HepG2 (cell line): Measurements from ENCODE around the gene NCDN. TPM values are rescaled to one million over a fixed set of nuclear protein-coding genes. Genes with fewer than 3 reads are reported as not detected.

Experiments used
- ARNTL ChIP-seq: sonication (generic); formaldehyde crosslinking; IDR thresholded peaks from 2 replicates; pipeline ENCODE4 v1.4.0; 2020; ENCODE audit warnings: mild to moderate bottlenecking, missing genetic modification reagents
- CSRNP1 ChIP-seq: sonication (generic); formaldehyde crosslinking; IDR thresholded peaks from 2 replicates; pipeline ENCODE4 v1.8.1; 2023; ENCODE audit warnings: mild to moderate bottlenecking, missing genetic modification reagents
- FOXM1 ChIP-seq: sonication (generic); formaldehyde crosslinking; IDR thresholded peaks from 2 replicates; pipeline ENCODE4 v1.5.0; 2020; ENCODE audit warnings: missing genetic modification reagents
- KDM3A ChIP-seq: IDR thresholded peaks from 2 replicates; pipeline ENCODE4 v1.6.1; 2018; ENCODE audit warnings: low read depth, missing compliant biosample characterization
- NFYB ChIP-seq: sonication (generic); formaldehyde crosslinking; IDR thresholded peaks from 2 replicates; pipeline ENCODE4 v1.4.0; 2020; ENCODE audit warnings: missing genetic modification reagents
- NR0B2 ChIP-seq: sonication (generic); formaldehyde crosslinking; IDR thresholded peaks from 2 replicates; pipeline ENCODE4 v1.4.0; 2020; ENCODE audit warnings: mild to moderate bottlenecking, missing genetic modification reagents
- ONECUT2 ChIP-seq: sonication (generic); formaldehyde crosslinking; IDR thresholded peaks from 2 replicates; pipeline ENCODE4 v1.4.0; 2020; ENCODE audit warnings: missing genetic modification reagents
- SAFB2 ChIP-seq: sonication (generic); formaldehyde crosslinking; IDR thresholded peaks from 2 replicates; pipeline ENCODE4 v1.5.1; 2020; ENCODE audit warnings: missing genetic modification reagents, low read depth, mild to moderate bottlenecking, borderline replicate concordance
- SIX4 ChIP-seq: sonication (generic); formaldehyde crosslinking; IDR thresholded peaks from 2 replicates; pipeline ENCODE4 v1.4.0; 2020; ENCODE audit warnings: missing genetic modification reagents
- SKIL ChIP-seq: sonication (generic); formaldehyde crosslinking; IDR thresholded peaks from 2 replicates; pipeline ENCODE4 v1.8.0; 2022; ENCODE audit warnings: missing genetic modification reagents, mild to moderate bottlenecking, moderate library complexity, borderline replicate concordance
- TBL1XR1 ChIP-seq: fragments of 150-350 bp; IDR thresholded peaks from 2 replicates; pipeline ENCODE4 v1.6.1; 2014; ENCODE audit warnings: borderline replicate concordance, low read length; ENCODE audit not compliant: partially characterized antibody
- USF2 ChIP-seq, 2 experiments: sonication (generic) in 1 of 2; formaldehyde crosslinking in 1 of 2; IDR thresholded peaks; 2 replicates each; pipeline versions ENCODE4 v1.5.1 to v1.6.1; 2011 to 2020; ENCODE audit warnings: borderline replicate concordance in 1 of 2, low read depth in 1 of 2, low read length in 1 of 2, mild to moderate bottlenecking in 1 of 2, missing genetic modification reagents in 1 of 2, moderate library complexity in 1 of 2
- ZNF460 ChIP-seq: sonication (generic); formaldehyde crosslinking; IDR thresholded peaks from 2 replicates; pipeline ENCODE4 v1.5.1; 2020; ENCODE audit warnings: missing genetic modification reagents, mild to moderate bottlenecking, borderline replicate concordance
- ZNF512 ChIP-seq: sonication (generic); formaldehyde crosslinking; IDR thresholded peaks from 2 replicates; pipeline ENCODE4 v1.4.0; 2020; ENCODE audit warnings: mild to moderate bottlenecking, missing genetic modification reagents
- ZNF709 ChIP-seq: sonication (generic); formaldehyde crosslinking; IDR thresholded peaks from 2 replicates; pipeline ENCODE4 v1.5.0; 2020; ENCODE audit warnings: mild to moderate bottlenecking, missing genetic modification reagents
- ZNF800 ChIP-seq: sonication (generic); formaldehyde crosslinking; IDR thresholded peaks from 2 replicates; pipeline ENCODE4 v1.4.0; 2020; ENCODE audit warnings: missing genetic modification reagents
- polyA plus RNA-seq, 8 experiments: library from polyadenylated mRNA; depleted of rRNA in 3 of 8; stranded (reverse) in 7 of 8; unstranded in 1 of 8; fragments of >200 nt; fragmentation: Illumina TruSeq in 4 of 8; extraction: Trizol in 4 of 8; gene quantifications; 2 replicates each; pipeline versions ENCODE4 v1.2.1 to v1.2.3, GENCODE V29; 2011 to 2016; ENCODE audit warnings: low read depth in 4 of 8, missing spikeins in 1 of 8, mixed read lengths in 1 of 8; ENCODE audit not compliant: insufficient read depth in 1 of 8
- total RNA-seq, 5 experiments: library from RNA; depleted of rRNA; stranded (reverse); fragments of >200 nt; fragmentation: Illumina TruSeq; extraction: Trizol; gene quantifications; 2 replicates each; pipeline ENCODE4 v1.2.3, GENCODE V29; 2016; ENCODE audit warnings: low read depth in 1 of 5

The NCDN gene
- total and polyA plus RNA-seq, 2 of the 13 experiments (the other 11 are each of a cell fraction or from before 2014, with no cell fraction given) = 6.6 to 9.3 TPM

- TF ChIP-seq USF2 (IDR thresholded peaks at IDR 0.05; ENCODE audit: low read depth, low read length) (no peak), USF2 (CRISPR knock-in tag; IDR thresholded peaks at IDR 0.05; ENCODE audit: borderline replicate concordance) (no peak), SKIL (CRISPR knock-in tag) (no peak), ARNTL (CRISPR knock-in tag) (no peak), CSRNP1 (CRISPR knock-in tag) (0 out of 2 replicates have a peak, but pooled peaks have one; percentile 13), NR0B2 (CRISPR knock-in tag) (peak; percentile 76; the same call in 1 of the 2 replicates), ZNF800 (CRISPR knock-in tag) (no peak), ZNF709 (CRISPR knock-in tag) (peak; percentile 59; the same call in 1 of the 2 replicates), ZNF512 (peak; percentile 58; the same call in 1 of the 2 replicates), NFYB (CRISPR knock-in tag) (no peak), KDM3A (CRISPR knock-in tag) (0 out of 2 replicates have a peak, but pooled peaks have one; percentile 41), SAFB2 (CRISPR knock-in tag) (no peak; the same call in 1 of the 2 replicates), FOXM1 (CRISPR knock-in tag) (no peak), ONECUT2 (peak; percentile 12; the same call in 1 of the 2 replicates), TBL1XR1 (no peak), ZNF460 (CRISPR knock-in tag) (peak; percentile 19; the same call in 1 of the 2 replicates), SIX4 (CRISPR knock-in tag) (peak; percentile 68)
Observed at GRCh38 chr1:35557118-35557610, 435 bp upstream of the NCDN start, which contains the start of gene KIAA0319L (continued).
